HG03469 (cell line): ENCODE data around the gene TRIAP1.

ENCODE experiments used
- ATAC-seq: cut with Tn5 transposase; IDR thresholded peaks from one replicate; pipeline ENCODE4 v1.9.1; 2021; ENCODE audit warnings: mild to moderate bottlenecking, moderate library complexity, moderate number of reproducible peaks; ENCODE audit not compliant: unreplicated experiment

Gene TRIAP1

DNA sequence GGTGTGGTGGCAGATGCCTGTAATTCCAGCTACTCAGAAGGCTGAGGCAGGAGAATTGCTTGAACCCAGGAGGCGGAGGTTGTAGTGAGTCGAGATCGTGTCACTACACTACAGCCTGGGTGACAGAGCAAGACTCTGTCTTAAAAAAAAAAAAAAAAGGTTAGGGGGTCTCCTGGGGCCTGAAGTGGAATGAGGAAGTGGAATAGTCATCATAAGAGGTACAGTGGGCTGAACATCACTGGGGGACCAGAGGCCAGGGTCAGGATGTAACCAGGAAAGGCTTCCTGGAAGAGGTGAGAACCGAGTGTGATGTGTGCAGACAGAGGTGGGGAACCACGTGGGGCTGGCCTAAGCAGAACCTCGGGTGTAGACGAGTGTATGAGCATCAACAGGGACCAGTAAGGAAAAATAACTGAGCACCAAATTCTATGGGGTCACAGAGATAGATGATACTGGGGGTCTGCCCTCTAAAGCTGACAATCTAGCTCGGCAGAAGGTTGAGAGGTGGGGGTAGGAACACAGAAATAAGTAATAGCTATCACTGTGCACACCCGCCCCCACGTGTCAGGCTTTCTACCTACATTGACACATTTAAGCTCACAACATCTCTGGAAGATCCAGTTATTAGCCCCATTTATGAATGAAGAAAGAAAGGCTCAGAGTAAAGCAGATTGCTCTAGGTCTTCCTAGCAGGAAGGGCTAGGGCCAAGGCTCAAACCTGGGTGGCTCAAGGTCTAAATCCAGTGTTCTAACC lies 13.2 kb downstream of the TRIAP1 start:
- no peak for ATAC-seq

DNA sequence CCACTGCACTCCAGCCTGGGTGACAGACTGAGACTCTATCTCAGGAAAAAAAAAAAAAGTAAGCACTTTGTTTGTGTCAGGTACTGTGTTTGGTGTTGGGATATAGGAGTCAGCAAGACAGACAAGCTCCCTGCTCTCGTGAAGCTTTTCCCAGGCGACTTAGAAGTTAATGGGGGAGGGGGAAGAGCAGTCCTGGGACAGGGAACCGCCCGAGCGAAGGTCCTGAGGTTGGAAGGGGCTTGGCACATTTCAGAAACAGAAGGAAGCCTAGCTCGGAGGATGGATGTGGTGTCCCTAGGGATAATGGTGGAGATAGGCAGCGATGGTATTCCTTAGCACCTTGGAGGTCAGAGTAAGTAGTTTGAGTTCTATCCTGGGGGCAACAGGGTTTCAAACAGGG lies 16.8 kb downstream of the TRIAP1 start:
- ATAC-seq = no peak

DNA sequence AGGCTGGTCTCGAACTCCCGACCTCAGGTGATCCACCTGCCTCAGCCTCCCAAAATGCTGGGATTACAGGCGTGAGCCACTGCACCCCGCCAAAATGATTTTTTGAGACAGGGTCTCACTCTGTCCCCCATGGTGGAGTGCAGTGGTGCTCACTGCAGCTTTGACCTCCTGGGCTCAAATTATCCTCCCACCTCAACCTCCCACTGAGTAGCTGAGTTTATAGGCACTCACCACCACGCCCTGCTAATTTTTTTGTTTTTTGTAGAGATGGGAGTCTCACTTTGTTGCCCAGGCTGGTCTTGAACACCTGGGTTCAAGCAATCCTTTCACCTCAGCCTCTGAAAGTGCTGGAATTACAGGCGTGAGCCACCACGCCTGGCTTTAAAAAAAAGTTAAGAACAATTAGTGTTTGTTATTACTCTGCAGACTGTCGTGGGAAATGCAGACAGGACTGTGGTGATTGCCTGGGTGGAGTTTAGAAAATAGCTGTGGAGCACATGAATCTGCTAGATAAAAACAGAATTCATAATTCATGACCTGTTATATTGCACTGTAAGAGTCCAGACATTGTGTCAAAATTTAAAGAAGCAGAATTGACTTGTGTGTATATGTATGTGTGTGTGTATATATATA lies 17.5 kb downstream of the TRIAP1 start:
- ATAC-seq = no peak

GRCh38 chr12:120425797-120426196 lies 20.4 kb downstream of the TRIAP1 start:
- ATAC-seq = no peak

DNA sequence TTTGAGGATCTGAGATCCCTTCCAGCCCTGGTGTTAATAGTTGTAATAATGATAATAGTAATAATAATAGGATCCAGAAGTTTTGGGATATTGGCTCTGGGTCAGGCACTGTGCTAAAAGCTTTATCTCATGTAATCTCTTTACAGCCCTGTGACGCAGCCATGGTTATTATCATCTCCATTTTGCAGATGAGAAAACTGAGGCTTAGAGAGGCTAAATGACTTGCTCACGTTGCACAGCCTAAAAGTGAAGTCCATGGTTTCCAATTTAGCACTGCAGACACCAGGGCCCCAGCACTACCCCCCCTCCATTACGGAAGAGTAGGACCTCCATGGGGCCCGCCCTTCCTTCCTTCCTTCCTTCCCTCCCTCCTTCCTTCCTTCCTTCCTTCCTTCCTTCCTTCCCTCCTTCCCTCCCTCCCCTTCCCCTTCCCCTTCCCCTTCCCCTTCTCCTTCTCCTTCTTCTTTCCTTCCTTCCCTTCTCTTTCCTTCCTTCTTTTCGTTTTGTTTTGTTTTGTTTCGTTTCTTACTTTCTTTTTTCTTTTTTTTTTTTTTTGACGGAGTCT lies 23.2 kb downstream of the TRIAP1 start:
- no peak for ATAC-seq

- ATAC-seq = no peak
Measured at GRCh38 chr12:120421701-120422100, 24.5 kb downstream of the TRIAP1 start.

- no peak for ATAC-seq
Measured at GRCh38 chr12:120417917-120418580, 28.1 kb downstream of the TRIAP1 start.

DNA sequence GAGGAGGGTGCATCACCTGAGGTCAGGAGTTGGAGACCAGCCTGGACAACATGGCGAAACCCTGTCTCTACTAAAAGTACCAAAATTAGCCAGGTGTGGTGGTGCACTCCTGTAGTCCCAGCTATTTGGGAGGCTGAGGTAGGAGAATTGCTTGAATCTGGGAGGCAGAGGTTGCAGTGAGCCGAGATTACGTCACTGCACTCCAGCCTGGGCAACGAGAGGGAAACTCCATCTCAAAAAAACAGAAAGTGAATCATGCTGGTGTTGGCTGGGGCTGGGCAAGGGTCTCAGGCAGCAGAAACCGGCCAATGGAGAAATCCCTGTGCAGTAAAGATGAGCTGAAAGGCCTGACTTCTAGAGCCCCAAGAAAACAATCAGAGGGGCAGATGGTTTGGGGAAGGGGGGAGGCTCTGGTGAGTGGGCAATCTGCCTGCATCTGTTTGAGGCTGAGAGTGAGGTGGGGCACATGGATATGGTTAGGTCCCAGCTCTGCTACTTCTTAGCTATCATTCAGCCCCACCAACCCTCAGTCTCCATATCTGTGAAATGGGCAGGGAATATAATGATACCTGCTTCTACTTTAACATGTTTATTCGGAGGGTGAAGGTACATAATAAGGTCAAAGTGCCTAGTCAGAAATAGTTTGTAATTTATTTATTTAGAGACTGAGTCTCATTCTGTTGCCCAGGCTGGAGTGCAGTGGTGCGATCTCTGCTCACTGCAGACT lies 29.5 kb downstream of the TRIAP1 start:
- ATAC-seq = no peak

DNA sequence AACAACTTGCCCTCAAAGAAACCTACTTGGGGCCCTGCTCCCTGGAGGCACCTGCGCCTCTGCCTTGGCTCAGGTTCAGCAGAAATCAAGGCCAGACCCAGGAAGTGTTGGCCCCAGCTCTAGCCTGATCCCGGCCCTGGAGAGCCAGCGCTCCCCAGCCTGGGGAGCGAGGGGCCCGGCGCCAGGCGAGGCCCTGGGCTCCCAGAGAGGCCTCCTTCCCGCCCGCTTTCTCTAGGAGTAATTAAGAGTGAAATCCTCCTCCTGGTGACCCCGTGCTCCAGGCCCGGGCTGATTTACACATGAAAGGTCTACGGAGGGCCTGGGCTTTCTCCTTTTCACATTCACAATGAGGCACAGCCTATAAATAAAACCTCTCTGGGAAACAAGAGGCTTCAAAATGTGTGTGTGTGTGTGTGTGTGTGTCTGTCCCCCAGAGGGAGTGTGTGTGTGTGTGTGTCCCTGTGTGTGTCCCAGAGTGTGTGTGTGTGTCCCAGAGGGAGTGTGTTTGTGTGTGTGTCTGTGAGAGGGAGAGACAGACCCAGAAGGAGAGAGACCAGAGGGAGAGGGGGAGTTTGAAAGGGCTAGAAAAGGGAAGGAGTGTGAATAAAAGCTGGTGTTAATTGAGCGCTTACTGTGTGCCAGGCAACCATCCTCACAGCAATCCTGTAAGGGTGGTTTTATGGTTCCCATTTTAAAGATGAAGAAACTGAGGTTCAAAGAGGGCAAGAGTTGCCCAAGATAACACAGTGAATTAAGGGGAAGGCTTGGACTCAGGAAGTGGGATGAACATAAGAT lies 32.1 kb downstream of the TRIAP1 start:
- no peak for ATAC-seq

DNA sequence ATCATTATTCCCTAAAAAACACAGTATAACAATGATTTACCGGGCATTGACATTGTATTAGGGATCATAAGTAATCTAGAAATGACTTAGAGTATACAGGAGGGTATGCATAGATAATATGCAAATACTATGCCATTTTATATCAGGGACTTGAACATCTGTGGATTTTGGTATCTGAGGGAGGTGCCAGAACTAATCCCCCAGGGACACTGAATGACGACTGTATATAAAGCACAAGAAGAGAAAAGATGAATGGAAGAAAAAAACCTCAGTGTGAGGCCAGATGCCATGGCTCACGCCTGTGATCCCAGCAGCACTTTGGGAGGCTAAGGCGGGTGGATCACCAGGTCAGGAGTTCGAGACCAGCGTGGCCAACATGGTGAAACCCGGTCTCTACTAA lies 33.8 kb downstream of the TRIAP1 start:
- no peak for ATAC-seq

DNA sequence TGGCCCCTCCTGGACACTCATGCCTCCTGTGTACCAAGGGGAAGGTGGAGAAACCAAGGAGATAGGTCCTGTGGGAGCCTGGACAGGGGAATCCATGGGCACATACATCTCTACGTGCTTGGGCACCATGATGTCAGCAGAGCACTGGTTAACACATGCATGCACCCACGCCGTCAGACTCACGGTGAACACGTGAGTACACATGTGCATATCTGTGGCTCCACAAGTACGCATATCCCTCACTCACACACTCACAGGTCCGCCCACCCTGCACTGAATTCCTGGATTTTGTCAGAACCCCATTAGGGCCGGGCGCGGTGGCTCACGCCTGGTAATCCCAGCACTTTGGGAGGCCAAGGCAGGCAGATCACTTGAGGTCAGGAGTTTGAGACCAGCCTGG lies 37.4 kb downstream of the TRIAP1 start:
- no peak for ATAC-seq

DNA sequence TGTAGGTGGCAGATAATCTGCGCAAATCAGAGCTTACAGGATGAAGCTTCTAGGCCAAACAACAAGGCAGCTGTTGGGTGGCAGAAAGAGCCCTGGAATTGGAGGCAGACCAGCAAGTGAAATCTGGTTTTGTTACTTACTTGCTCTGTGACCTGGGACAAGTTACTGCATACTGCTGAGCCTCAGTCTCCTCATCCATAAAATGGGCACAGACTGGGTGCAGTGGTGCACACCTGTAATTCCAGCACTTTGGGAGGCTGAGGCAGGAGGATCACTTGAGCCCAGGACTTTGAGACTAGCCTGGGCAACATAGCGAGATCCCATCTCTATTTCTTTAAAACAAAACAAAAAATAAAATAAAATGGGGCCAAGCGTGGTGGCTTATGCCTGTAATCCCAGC lies 39.6 kb downstream of the TRIAP1 start:
- ATAC-seq = no peak

GRCh38 chr12:120406069-120406468 lies 40.1 kb downstream of the TRIAP1 start:
- no peak for ATAC-seq

DNA sequence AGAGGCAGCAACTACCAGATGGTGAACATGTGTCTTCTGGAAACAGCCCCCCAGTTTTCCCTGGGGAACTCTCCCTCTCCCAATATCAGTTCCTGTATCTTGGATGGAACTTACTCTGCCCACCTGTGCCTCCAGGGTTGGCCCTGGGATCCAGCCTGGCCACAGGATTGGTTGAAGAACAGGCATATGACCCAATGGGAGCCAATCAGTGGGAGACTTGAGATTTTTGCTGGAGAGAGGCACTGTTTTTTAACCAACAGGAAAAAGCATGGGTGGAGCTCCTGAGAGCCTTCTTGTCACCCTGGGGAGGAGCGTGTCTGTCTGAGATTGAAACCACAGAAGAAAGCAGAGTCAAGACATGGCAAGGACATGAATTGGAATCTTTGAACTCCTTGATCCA lies 41.9 kb downstream of the TRIAP1 start:
- ATAC-seq = no peak

DNA sequence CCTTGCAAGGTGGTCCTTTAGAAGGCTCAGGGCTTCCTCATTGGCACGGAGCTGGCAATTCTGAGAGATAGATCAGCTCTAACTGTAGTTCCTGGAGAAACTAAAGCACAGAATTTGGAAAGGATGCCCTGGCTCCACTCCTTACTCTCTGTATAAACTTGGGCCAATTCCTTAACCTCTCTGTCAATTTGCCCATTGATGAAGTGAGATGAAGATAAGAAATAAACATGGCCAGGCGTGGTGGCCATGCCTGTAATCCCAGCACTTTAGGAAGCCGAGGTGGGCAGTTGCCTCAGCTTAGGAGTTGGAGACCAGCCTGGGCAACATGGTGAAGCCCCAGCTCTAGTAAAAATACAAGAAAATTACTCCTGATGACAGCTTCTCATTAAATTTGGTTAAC lies 42.3 kb downstream of the TRIAP1 start:
- no peak for ATAC-seq

- ATAC-seq = no peak
Measured at GRCh38 chr12:120402217-120402616, 44.0 kb downstream of the TRIAP1 start.

GRCh38 chr12:120399531-120399930 lies 46.7 kb downstream of the TRIAP1 start:
- ATAC-seq = no peak

DNA sequence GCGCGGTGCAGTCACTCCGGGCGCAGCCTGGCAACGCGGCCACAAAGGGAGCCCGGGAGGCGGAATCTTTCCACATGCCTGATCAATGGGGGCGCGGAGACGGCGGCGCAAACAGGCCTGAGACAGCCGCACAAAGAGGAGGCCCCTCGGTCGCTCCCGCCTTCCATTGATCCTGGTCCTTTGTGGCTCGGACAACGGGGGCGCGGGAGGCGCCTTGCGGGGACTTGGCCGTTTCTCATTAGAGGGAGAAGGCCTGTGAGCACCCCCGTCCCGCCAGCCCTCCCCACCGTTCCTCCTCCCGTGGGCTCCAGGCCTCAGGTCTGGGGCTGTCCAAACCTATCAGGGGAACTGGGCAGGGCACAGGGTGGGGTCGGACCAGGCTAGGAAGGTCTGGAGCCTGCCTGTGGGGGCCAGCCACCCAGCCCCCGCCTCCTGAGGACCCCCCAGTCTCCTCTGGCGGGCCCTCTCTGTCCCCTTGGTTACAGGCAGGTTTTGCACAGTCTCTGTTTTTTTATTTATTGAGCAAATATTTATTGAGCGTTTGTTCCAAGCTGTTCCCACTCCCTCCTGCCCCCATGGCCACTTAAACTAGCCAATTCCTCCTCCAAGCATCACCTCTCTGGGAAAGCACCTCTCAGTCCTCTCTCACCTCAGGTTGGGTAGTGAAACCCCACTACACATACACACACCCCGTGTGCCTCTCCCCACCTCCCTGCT lies 48.2 kb downstream of the TRIAP1 start:
- ATAC-seq = no peak

DNA sequence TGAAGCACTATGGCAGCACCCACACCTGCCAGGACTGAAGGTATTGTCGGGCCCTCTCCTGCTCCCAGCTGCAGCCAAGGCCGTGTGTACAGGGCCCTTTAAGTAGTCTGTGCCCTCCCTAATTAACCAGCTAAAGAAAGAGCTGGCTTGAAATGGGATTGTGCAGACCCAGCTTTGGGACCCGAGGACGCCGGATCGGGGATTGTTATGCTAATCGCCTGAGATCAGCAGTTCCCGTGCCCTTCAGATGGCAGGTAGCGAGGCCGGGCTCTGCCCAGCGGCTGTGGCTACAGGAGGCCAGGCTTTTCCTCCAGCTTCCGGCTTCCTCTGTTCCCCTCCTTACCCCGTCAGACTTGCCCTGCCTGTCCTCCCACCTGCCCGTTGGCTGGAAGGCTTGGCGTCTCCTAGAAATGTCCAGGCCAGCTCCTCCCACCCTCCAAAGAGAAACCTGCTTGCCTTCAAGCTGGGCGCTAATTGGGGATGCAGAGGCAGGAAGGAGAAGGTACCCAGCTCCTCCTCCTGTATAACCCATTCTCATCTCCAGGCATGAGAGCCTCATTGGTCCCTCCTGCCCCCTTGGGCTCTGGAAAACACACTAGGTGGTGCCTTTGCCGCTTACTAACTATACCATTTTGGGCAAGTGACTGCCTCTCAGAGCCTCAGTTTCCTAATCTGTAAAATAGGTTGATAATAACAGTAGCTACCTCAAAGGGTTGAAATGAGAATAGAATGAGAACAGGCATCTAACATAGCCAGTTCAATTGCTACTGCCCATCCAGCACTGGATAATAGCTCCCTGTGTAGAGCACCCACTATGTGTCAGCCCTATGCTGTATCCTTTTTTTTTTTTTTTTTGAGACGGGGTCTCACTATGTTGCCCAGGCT lies 51.5 kb downstream of the TRIAP1 start:
- no peak for ATAC-seq
